ENCODE results near the gene PXYLP1.
"Not testable (repeated sequence)": the region's sequence is repeated elsewhere in the genome, so short reads cannot be mapped to it uniquely, and the experiment has no call there.

Gene PXYLP1

GRCh38 chr3:141231101-141231951 is at the start of gene PXYLP1:
Gene PXYLP1, plus strand, starts transcription at chr3:141231825. Its CDS starts 28,351 bp downstream, at chr3:141260176.
- peak; percentile 94 for DNase-seq

- no peak for DNase-seq
Observed at GRCh38 chr3:141183606-141184005, 48.0 kb upstream of the PXYLP1 start.

- DNase-seq, result no peak
Observed at GRCh38 chr3:141184430-141184829, 47.2 kb upstream of the PXYLP1 start.

GRCh38 chr3:141191097-141191749 is 40.4 kb upstream of the PXYLP1 start:
- no peak for DNase-seq

- DNase-seq, result peak; percentile 97
Observed at GRCh38 chr3:141192345-141192744, 39.3 kb upstream of the PXYLP1 start.

GRCh38 chr3:141193066-141193830 is 38.4 kb upstream of the PXYLP1 start:
- no peak for DNase-seq

GRCh38 chr3:141201122-141201521 is 30.5 kb upstream of the PXYLP1 start:
- DNase-seq, result no peak

GRCh38 chr3:141202682-141203081 is 28.9 kb upstream of the PXYLP1 start:
- DNase-seq, result no peak

- DNase-seq, result no peak
Observed at GRCh38 chr3:141203866-141204265, 27.8 kb upstream of the PXYLP1 start.

GRCh38 chr3:141204343-141204742 is 27.3 kb upstream of the PXYLP1 start:
- DNase-seq, result no peak

GRCh38 chr3:141211306-141211705 is 20.3 kb upstream of the PXYLP1 start:
- not testable (repeated sequence) for DNase-seq

GRCh38 chr3:141212101-141212500 is 19.5 kb upstream of the PXYLP1 start:
- DNase-seq, result no peak

GRCh38 chr3:141212555-141212954 is 19.1 kb upstream of the PXYLP1 start:
- DNase-seq, result no peak

GRCh38 chr3:141216975-141217374 is 14.7 kb upstream of the PXYLP1 start:
- DNase-seq, result no peak

- DNase-seq, result no peak
Observed at GRCh38 chr3:141217389-141217788, 14.2 kb upstream of the PXYLP1 start.

- DNase-seq, result no peak
Observed at GRCh38 chr3:141218162-141218835, 13.3 kb upstream of the PXYLP1 start.

GRCh38 chr3:141218926-141219325 is 12.7 kb upstream of the PXYLP1 start:
- DNase-seq, result no peak

- DNase-seq, result no peak
Observed at GRCh38 chr3:141223673-141224166, 7.9 kb upstream of the PXYLP1 start.

GRCh38 chr3:141225939-141226338 is 5.7 kb upstream of the PXYLP1 start:
- DNase-seq, result no peak

- no peak for DNase-seq
Observed at GRCh38 chr3:141227216-141227615, 4.4 kb upstream of the PXYLP1 start.

- DNase-seq, result no peak
Observed at GRCh38 chr3:141227752-141228151, 3.9 kb upstream of the PXYLP1 start.

- DNase-seq, result no peak
Observed at GRCh38 chr3:141228395-141228794, 3.2 kb upstream of the PXYLP1 start.

GRCh38 chr3:141229132-141229531 is 2.5 kb upstream of the PXYLP1 start:
- no peak for DNase-seq

Measured in OCI-M1 (cell line).